ENCODE measurements around the gene UBXN4.

DNA sequence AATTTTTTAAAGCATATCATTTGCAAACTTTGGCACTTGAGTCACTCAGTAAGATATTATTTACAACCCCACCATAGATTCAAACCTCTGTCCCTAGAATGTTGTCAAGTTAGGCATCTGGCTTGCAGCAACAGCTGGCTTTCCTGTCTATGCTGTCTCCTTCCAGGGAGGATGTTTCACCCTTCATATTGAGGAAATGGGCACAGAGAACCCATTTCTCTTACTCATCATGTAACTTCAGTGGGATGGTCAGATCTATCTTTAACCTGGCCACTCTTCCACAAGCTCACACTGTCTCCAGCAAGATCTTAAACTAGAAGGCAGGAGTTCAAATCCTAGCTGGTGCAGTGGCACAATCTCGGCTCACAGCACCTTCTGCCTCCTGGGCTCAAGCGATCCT lies 79.5 kb downstream of the UBXN4 start:
- TF ChIP-seq, protein P1, sequence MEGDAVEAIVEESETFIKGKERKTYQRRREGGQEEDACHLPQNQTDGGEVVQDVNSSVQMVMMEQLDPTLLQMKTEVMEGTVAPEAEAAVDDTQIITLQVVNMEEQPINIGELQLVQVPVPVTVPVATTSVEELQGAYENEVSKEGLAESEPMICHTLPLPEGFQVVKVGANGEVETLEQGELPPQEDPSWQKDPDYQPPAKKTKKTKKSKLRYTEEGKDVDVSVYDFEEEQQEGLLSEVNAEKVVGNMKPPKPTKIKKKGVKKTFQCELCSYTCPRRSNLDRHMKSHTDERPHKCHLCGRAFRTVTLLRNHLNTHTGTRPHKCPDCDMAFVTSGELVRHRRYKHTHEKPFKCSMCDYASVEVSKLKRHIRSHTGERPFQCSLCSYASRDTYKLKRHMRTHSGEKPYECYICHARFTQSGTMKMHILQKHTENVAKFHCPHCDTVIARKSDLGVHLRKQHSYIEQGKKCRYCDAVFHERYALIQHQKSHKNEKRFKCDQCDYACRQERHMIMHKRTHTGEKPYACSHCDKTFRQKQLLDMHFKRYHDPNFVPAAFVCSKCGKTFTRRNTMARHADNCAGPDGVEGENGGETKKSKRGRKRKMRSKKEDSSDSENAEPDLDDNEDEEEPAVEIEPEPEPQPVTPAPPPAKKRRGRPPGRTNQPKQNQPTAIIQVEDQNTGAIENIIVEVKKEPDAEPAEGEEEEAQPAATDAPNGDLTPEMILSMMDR (IDR thresholded peaks at IDR 0.05), result no peak
- no peak for TF ChIP-seq POLR2A (IDR thresholded peaks at IDR 0.05)
- no peak for TF ChIP-seq EP300 (IDR thresholded peaks at IDR 0.05; ENCODE audit: low read depth)
- no peak for TF ChIP-seq POLR2AphosphoS5 (IDR thresholded peaks at IDR 0.05)
